Memory B cell (primary cell): ENCODE measurements around the gene CYTH3.
A peak's percentile ranks its signal among the peaks of the same experiment; 100 is the strongest.
"Not testable (repeated sequence)": the region's sequence is repeated elsewhere in the genome, so short reads cannot be mapped to it uniquely, and the experiment has no call there.

Experiments used
- ATAC-seq: fragments of 150-1000 bp; cut with Tn5 transposase; 2 replicates; pipeline ENCODE4 v1.10.0; 2021; ENCODE audit warnings: low read depth, mild to moderate bottlenecking, moderate library complexity
- DNase-seq, 2 donors: peaks; one replicate each; pipeline ENCODE4 v3.0.0; 2022; ENCODE audit warnings: low spot score in 2 of 2
- H3K27ac Mint-ChIP-seq: one replicate; pipeline ENCODE4 v1.8.0; 2022; ENCODE audit warnings: mild to moderate bottlenecking, moderate library complexity, mixed read lengths
- H3K27me3 Mint-ChIP-seq: one replicate; pipeline ENCODE4 v1.8.0; 2022; ENCODE audit warnings: mixed read lengths
- H3K36me3 Mint-ChIP-seq: one replicate; pipeline ENCODE4 v1.8.0; 2022; ENCODE audit warnings: mild to moderate bottlenecking, mixed read lengths
- H3K4me1 Mint-ChIP-seq: one replicate; pipeline ENCODE4 v1.8.0; 2022; ENCODE audit warnings: mixed read lengths
- H3K4me3 Mint-ChIP-seq: one replicate; pipeline ENCODE4 v1.8.0; 2022; ENCODE audit warnings: mild to moderate bottlenecking, moderate library complexity, mixed read lengths
- H3K9me3 Mint-ChIP-seq: one replicate; pipeline ENCODE4 v1.8.0; 2022; ENCODE audit warnings: mixed read lengths

CYTH3 gene

GRCh38 chr7:6223411-6223810 lies 49.0 kb downstream of the CYTH3 start:
- DNase-seq, H3K4me3 Mint-ChIP-seq, H3K27ac Mint-ChIP-seq, H3K36me3 Mint-ChIP-seq, ATAC-seq, H3K9me3 Mint-ChIP-seq, H3K27me3 Mint-ChIP-seq: not testable (repeated sequence)
- H3K4me1 Mint-ChIP-seq = peaks cover 10% of the 10 kb centered on the region

DNA sequence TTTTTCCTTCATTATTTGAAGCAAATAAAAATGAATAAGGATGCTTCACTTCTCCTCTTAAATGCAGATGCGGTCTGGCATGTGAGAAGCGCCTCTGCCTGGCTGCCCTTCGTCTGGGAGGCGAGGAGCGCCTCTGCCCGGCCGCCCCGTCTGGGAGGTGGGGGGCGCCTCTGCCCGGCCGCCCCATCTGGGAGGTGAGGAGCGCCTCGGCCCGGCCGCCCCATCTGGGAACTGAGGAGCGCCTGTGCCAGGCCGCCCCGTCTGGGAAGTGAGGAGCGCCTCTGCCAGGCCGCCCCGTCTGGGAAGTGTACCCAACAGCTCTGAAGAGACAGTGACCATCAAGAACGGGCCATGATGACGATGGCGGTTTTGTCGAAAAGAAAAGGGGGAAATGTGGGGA lies 49.4 kb downstream of the CYTH3 start:
- H3K4me3 Mint-ChIP-seq, H3K36me3 Mint-ChIP-seq, H3K27me3 Mint-ChIP-seq, ATAC-seq, H3K9me3 Mint-ChIP-seq, H3K27ac Mint-ChIP-seq, H3K4me1 Mint-ChIP-seq, DNase-seq: not testable (repeated sequence)

GRCh38 chr7:6221340-6222319 lies 50.8 kb downstream of the CYTH3 start:
- peak; percentile 84 for ATAC-seq
- Mint-ChIP-seq H3K9me3 (no peaks in the 10 kb centered on the region), H3K4me3 (no peak overlapping the region), H3K4me1 (peaks cover 6% of the 10 kb centered on the region), H3K27ac (peak overlapping the region; percentile 59), H3K27me3 (peaks cover 3% of the 10 kb centered on the region), H3K36me3 (no peaks in the 10 kb centered on the region)
- DNase-seq = no peak

DNA sequence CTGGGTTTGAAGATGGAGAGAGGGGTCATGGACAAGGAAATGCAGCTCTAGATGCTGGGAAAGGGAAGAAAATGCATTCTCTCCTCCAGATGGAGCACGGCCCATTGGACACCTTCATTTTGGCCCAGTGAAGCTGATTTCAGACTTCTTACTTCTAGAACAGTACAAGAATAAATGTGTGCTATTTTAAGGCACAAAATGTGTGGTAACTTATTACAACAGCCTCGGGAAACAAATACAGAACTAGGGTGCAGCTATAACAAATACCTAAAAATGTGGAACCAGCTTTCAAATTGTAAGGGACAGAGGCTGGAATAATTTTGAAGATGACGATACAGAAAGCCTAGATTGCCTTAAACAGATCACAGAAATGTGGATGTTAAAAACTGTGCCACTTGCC lies 54.1 kb downstream of the CYTH3 start:
- DNase-seq (no peak), ATAC-seq (no peak)
- H3K4me3 Mint-ChIP-seq = no peak overlapping the region
- no peak overlapping the region for H3K27ac Mint-ChIP-seq
- H3K27me3 Mint-ChIP-seq = peaks cover 4% of the 10 kb centered on the region
- no peaks in the 10 kb centered on the region for H3K36me3 Mint-ChIP-seq
- H3K4me1 Mint-ChIP-seq = peaks cover 6% of the 10 kb centered on the region
- no peaks in the 10 kb centered on the region for H3K9me3 Mint-ChIP-seq

DNA sequence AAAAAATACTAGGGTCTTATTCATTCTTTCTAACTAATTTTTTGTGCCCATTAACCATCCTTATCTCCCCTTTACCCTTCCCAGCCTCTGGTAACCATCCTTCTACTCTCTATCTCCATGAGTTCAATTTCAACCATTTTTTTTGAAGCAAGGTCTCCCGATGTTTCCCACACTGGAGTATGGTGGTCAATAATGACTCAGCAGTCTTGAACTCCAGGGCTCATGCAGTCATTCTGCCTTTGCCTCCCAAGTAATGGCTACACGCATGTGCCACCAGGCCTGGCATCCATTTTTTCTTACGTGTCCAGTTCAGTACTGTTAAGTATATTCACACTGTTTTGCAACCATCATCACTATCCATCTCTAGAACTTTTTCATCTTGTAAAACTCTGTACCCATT lies 60.4 kb downstream of the CYTH3 start:
- ATAC-seq (no peak), DNase-seq (no peak)
- no peak overlapping the region for H3K4me3 Mint-ChIP-seq
- H3K9me3 Mint-ChIP-seq = no peaks in the 10 kb centered on the region
- no peaks in the 10 kb centered on the region for H3K4me1 Mint-ChIP-seq
- no peak overlapping the region for H3K27ac Mint-ChIP-seq
- H3K27me3 Mint-ChIP-seq = peaks cover 5% of the 10 kb centered on the region
- H3K36me3 Mint-ChIP-seq = no peaks in the 10 kb centered on the region

- H3K9me3 Mint-ChIP-seq = no peaks in the 10 kb centered on the region
- peaks cover 2% of the 10 kb centered on the region for H3K4me1 Mint-ChIP-seq
- peaks cover 4% of the 10 kb centered on the region for H3K27me3 Mint-ChIP-seq
- H3K4me3 Mint-ChIP-seq = no peak overlapping the region
- no peaks in the 10 kb centered on the region for H3K36me3 Mint-ChIP-seq
- no peak for ATAC-seq
- DNase-seq = no peak
- H3K27ac Mint-ChIP-seq = no peak overlapping the region
Measured at GRCh38 chr7:6210621-6211372, 61.6 kb downstream of the CYTH3 start.

DNA sequence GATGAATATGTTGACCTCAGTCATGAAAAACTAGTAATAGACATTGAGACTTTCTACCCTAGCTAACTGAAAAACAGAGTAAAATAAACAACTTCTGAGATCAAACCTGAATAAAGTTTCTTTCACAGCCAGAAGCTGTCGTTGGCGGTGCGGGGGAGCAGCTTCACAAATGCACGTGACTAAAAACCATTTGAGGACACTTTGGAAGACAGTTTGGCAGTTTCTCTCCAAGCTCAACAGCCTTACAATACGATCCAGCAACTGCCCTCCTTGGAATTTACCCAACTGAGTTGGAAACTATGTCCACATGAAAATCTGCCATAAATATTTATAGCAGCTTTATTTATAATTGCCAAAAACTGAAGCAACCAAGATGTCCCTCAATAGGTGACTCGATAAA lies 63.1 kb downstream of the CYTH3 start:
- ATAC-seq = no peak

DNA sequence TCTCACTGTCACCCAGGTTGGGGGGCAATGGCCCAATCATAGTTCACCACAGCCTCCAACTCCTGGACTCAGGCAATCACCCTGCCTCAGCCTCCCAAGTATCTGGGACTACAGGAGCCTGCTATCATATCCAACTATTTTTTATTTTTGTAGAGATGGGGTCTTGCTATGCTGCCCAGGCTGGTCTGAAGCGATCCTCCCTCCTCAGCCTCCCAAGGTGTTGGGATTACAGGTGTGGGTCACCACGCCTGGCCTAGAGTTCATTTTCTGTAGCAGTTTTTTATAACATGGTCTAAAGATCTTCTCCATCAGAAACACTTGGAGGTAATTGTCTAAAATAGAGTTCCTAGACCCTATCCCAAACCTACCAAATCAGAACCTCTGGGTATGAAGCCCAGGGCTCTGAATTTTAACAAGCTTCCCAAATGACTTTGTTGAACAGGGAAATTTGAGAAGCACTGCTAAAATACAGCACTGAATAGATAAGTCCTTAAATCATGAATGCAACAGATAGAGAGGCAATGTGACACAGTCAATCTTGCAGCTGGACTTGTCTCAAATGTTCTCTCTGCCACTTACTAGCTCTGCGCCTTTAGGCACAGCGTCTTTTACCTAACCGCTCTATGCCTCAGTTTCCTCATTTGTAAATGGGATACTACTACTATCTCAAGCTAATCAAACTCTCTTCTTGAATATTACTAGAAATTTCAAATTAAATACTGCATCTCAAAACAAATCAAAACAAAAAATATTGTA lies 63.7 kb downstream of the CYTH3 start:
- H3K4me1 Mint-ChIP-seq = peaks cover 2% of the 10 kb centered on the region
- H3K27ac Mint-ChIP-seq = no peak overlapping the region
- ATAC-seq (no peak), DNase-seq (no peak)
- H3K27me3 Mint-ChIP-seq = peaks cover 4% of the 10 kb centered on the region
- H3K36me3 Mint-ChIP-seq = no peaks in the 10 kb centered on the region
- no peak overlapping the region for H3K4me3 Mint-ChIP-seq
- H3K9me3 Mint-ChIP-seq = no peaks in the 10 kb centered on the region

More for the DNA sequence above, 63.1 kb downstream of the CYTH3 start:
- H3K4me1 Mint-ChIP-seq = peaks cover 2% of the 10 kb centered on the region
- no peak for DNase-seq
- no peaks in the 10 kb centered on the region for H3K36me3 Mint-ChIP-seq
- H3K9me3 Mint-ChIP-seq = no peaks in the 10 kb centered on the region
- H3K27me3 Mint-ChIP-seq = peaks cover 4% of the 10 kb centered on the region
- no peak overlapping the region for H3K4me3 Mint-ChIP-seq
- no peak overlapping the region for H3K27ac Mint-ChIP-seq

DNA sequence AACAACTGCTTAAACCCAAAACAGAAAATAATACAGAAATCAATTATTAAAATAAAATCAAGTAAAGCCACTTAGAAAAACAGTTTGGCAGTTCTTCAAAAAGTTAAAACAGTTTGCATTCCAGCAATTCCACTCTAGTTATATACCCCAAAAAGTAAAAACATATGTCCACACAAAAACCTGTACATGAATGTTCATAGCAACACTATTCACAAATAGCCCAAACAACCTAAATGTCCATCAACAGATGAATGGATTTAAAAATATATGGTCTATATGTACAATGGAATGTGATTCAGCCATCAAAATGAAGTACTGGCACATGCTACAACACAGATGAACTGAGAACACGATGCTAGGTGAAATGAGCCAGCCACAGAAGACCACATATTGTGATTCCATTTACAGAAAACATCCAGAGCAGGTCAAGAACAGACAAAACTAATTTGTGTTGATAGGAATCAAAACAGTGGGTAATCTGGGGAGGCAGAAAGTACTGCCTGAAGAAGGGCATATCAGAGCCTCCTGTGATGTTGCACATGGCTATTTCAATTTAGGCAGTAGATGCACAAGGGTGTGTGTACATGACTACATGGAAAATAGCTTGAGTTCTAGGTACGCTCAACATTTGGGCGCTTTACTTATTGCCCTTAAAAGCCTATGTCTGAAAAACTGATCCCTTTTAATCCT lies 66.3 kb downstream of the CYTH3 start:
- H3K27ac Mint-ChIP-seq = no peak overlapping the region
- no peaks in the 10 kb centered on the region for H3K9me3 Mint-ChIP-seq
- ATAC-seq (no peak), DNase-seq (no peak)
- no peak overlapping the region for H3K4me3 Mint-ChIP-seq
- H3K27me3 Mint-ChIP-seq = peaks cover 2% of the 10 kb centered on the region
- peaks cover 2% of the 10 kb centered on the region for H3K4me1 Mint-ChIP-seq
- H3K36me3 Mint-ChIP-seq = no peaks in the 10 kb centered on the region

DNA sequence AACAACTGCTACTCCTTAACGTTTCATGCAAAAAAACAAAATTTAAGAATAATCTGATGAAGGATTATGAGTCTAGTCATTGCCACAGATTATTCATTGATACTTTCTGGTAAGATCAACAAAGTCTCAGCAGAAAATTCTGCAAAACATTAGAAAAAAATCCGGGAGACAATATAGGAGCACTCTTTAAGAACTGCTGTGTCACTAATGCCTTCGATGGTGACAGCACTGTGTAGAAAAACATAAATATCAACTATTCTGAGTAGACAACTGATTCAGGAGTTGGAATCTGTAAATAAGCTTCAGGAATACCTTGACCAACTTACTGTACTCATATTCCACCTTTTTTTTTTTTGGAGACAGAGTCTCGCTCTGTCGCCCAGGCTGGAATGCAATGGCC lies 69.0 kb downstream of the CYTH3 start:
- Mint-ChIP-seq H3K4me3 (no peak overlapping the region), H3K4me1 (peaks cover 2% of the 10 kb centered on the region), H3K9me3 (no peaks in the 10 kb centered on the region), H3K36me3 (no peaks in the 10 kb centered on the region), H3K27me3 (no peaks in the 10 kb centered on the region), H3K27ac (no peak overlapping the region)
- ATAC-seq = no peak
- no peak for DNase-seq

DNA sequence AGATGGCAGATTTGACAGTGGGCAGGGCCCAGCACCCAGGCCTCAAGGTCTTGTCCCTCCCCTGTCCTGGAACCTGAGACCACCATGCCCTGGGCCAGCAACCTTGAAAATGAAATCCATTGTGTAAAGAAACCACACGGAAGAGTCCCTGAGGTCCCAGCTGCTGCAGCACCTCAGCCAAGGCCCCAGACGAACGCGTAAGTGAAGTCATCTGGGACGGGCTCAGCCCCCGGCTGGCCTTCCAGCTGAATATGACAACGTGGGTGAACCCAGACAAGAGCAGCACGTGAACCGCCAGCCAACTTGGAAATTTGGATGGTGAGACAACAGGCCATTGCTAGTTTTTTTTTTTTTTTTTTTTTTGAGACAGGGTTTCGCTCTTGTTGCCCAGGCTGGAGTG lies 70.3 kb downstream of the CYTH3 start:
- peaks cover 2% of the 10 kb centered on the region for H3K4me1 Mint-ChIP-seq
- no peak for DNase-seq
- H3K4me3 Mint-ChIP-seq = no peak overlapping the region
- no peak for ATAC-seq
- no peak overlapping the region for H3K27ac Mint-ChIP-seq
- peaks cover 4% of the 10 kb centered on the region for H3K27me3 Mint-ChIP-seq
- no peaks in the 10 kb centered on the region for H3K36me3 Mint-ChIP-seq
- H3K9me3 Mint-ChIP-seq = no peaks in the 10 kb centered on the region

DNA sequence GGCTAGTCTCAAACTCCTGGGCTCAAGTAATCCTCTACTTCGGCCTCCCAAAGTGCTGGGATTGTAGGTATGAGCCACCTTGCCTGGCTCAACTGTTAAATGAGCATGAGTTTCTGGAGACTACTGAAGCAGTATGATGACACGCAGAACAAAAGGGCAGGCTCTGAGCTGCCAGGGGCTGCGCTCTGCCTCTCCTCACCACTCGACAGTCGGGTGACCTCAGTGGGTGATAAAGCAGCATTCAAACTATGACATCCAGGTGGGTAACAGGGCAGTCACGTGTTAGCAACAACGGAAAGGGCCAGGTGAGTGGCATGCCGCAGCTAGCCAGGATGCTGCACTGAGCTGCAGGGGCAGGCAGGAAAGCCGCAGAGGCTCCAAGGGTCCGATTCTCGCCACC lies 71.5 kb downstream of the CYTH3 start:
- H3K36me3 Mint-ChIP-seq = no peaks in the 10 kb centered on the region
- ATAC-seq = no peak
- no peak for DNase-seq
- H3K4me3 Mint-ChIP-seq = no peak overlapping the region
- peaks cover 1% of the 10 kb centered on the region for H3K4me1 Mint-ChIP-seq
- H3K9me3 Mint-ChIP-seq = no peaks in the 10 kb centered on the region
- H3K27me3 Mint-ChIP-seq = peaks cover 6% of the 10 kb centered on the region
- H3K27ac Mint-ChIP-seq = no peak overlapping the region

DNA sequence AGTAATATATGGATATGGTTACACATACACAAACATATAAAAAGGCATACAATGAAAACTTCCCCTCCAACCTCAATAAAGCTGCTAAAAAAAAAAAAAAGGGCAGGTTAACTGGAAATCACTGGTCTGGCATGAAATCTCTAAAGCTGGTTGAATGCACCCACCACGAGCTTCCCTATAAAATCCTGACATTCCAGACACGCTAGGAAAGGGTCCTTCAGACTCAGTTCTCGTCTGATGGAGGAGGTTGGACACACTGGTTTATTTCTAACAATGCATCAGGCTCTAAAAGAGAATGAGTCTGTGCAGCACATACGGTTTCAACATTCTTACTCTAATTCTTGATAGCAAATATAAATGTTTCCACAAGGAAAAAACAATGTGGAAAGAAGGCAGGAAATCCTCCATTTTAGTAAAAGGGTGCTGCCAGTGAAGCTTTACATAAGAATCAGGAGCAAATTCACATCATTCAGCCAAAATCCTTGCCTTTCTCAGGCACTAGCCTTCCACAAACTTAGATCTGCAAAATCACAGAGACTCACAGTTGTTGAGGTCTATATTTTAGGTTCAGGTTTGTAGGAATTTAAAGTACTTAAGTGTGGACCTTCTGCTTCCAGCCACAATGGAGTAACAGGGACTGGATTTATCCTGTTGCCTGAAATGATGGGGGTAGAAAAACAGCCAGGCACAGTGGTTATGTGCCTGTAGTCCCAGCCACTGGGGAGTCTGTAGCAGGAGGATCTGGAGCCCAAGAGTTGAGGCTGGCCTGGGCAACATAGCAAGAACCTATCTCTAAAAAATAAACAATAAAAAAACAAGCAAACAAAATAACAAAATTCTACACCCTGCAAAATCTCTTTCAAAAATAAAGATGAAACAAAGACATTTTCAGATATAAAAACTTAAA lies 73.5 kb downstream of the CYTH3 start:
- ATAC-seq (no peak), DNase-seq (no peak)
- Mint-ChIP-seq H3K4me1 (peaks cover 2% of the 10 kb centered on the region), H3K27ac (no peak overlapping the region), H3K9me3 (no peaks in the 10 kb centered on the region), H3K4me3 (no peak overlapping the region), H3K27me3 (peaks cover 7% of the 10 kb centered on the region), H3K36me3 (no peaks in the 10 kb centered on the region)
